ENCODE measurements around the gene PLTP. TPM values are rescaled to one million over a fixed set of nuclear protein-coding genes. Genes with fewer than 3 reads are reported as not detected.

Gene PLTP
- total RNA-seq, 4 donors from 2014 or later = 37.4 to 114 (median 83.2) TPM

- DNase-seq (ENCODE audit: low spot score in 2 of 2) = no peak
- TF ChIP-seq POLR2A (IDR thresholded peaks at IDR 0.05) (no peak), CTCF (IDR thresholded peaks at IDR 0.05) (no peak)
- WGBS, 2 donors = 39 to 43% methylated on average over 21 of the region's 21 CpGs
- intact Hi-C loops (cut with DNase I; ENCODE audit: low total_unique reads) = no loop called here
- H3K4me3 ChIP-seq (ENCODE audit: low read depth, poor library complexity, severe bottlenecking) = no peak overlapping the region
Measured at GRCh38 chr20:45924391-45925261, 12.7 kb upstream of the PLTP start.

- H3K4me3 ChIP-seq (ENCODE audit: low read depth, poor library complexity, severe bottlenecking) = no peak overlapping the region
- 88 to 96% methylated on average over 11 of the region's 11 CpGs for WGBS, 2 donors
- intact Hi-C loops (cut with DNase I; ENCODE audit: low total_unique reads) = no loop called here
- TF ChIP-seq POLR2A (IDR thresholded peaks at IDR 0.05) (no peak), CTCF (IDR thresholded peaks at IDR 0.05) (no peak)
- DNase-seq (ENCODE audit: low spot score in 2 of 2) = no peak
Measured at GRCh38 chr20:45921337-45922189, 9.6 kb upstream of the PLTP start.

- 80 to 82% methylated on average over 9 of the region's 9 CpGs for WGBS, 2 donors
- H3K4me3 ChIP-seq (ENCODE audit: low read depth, poor library complexity, severe bottlenecking) = no peak overlapping the region
- intact Hi-C loops (cut with DNase I; ENCODE audit: low total_unique reads) = no loop called here
- TF ChIP-seq POLR2A (IDR thresholded peaks at IDR 0.05) = no peak
- no peak for TF ChIP-seq CTCF (IDR thresholded peaks at IDR 0.05)
- DNase-seq (ENCODE audit: low spot score in 2 of 2) = no peak
Measured at GRCh38 chr20:45920462-45921336, 8.7 kb upstream of the PLTP start.

GRCh38 chr20:45919542-45920399 is 7.8 kb upstream of the PLTP start:
- intact Hi-C loops (cut with DNase I; ENCODE audit: low total_unique reads) = no loop called here
- no peak for TF ChIP-seq CTCF (IDR thresholded peaks at IDR 0.05)
- TF ChIP-seq POLR2A (IDR thresholded peaks at IDR 0.05) = no peak
- no peak overlapping the region for H3K4me3 ChIP-seq (ENCODE audit: low read depth, poor library complexity, severe bottlenecking)
- no peak for DNase-seq (ENCODE audit: low spot score in 2 of 2)
- WGBS, 2 donors = 61 to 69% methylated on average over 11 of the region's 11 CpGs
